ENCODE measurements around the gene WRNIP1. TPM values are rescaled to one million over a fixed set of nuclear protein-coding genes. Genes with fewer than 3 reads are reported as not detected.

WRNIP1 gene
- total and polyA plus RNA-seq, 2 of the 4 experiments (the other 2 are of a cell fraction), result 43.7 to 47.1 TPM

GRCh38 chr6:2749969-2750600 is 15.1 kb upstream of the WRNIP1 start:
- no peak overlapping the region for H4K5ac ChIP-seq (ENCODE audit: low read depth, low read length)
- H3K14ac ChIP-seq (replicated peaks; ENCODE audit: low read depth, low read length), result no peak overlapping the region
- peak; percentile 83 for ATAC-seq (ENCODE audit: low read depth)
- H4K20me1 ChIP-seq (ENCODE audit: insufficient read depth, low read length), result no peaks in the 10 kb centered on the region
- H3K4me3 ChIP-seq (ENCODE audit: insufficient read depth, low read depth, low read length), result no peak overlapping the region
- H3K23ac ChIP-seq (ENCODE audit: low read depth, low read length), result no peak overlapping the region
- H4K91ac ChIP-seq (ENCODE audit: insufficient read depth, low read depth, low read length), result no peak overlapping the region
- H3K4me2 ChIP-seq (ENCODE audit: low read depth, low read length), result no peak overlapping the region
- H3K9me1 ChIP-seq (ENCODE audit: insufficient read depth, low read length), result no peaks in the 10 kb centered on the region; the same call in 1 of the 2 replicates
- H3K18ac ChIP-seq (ENCODE audit: low read depth, low read length), result no peak overlapping the region
- no peak overlapping the region for H4K8ac ChIP-seq (ENCODE audit: low read depth in 2 of 2, low read length in 2 of 2)
- H3K27me3 ChIP-seq (ENCODE audit: control insufficient read depth, insufficient read depth, low read length), result no peaks in the 10 kb centered on the region
- no peaks in the 10 kb centered on the region for H3K79me1 ChIP-seq (ENCODE audit: low read depth in 1 of 2, low read length in 2 of 2)
- H3K4me1 ChIP-seq (ENCODE audit: control insufficient read depth, insufficient read depth, low read length), result peaks cover 4% of the 10 kb centered on the region; the same call in 1 of the 2 replicates
- H2AK9ac ChIP-seq (replicated peaks; ENCODE audit: low read depth, low read length, poor library complexity), result no peak overlapping the region
- no peak overlapping the region for H2AFZ ChIP-seq (replicated peaks; ENCODE audit: low read length, poor library complexity)
- H3K9ac ChIP-seq (ENCODE audit: low read depth, low read length), result no peak overlapping the region
- in situ Hi-C loops (cut with MboI; ENCODE audit: low sequenced_read_pairs) (loop anchor here (10.0 kb wide), 1 partner anchor 1155 kb away; no protein-coding TSS in a partner anchor), intact Hi-C loops (cut with micrococcal nuclease) (loop anchor here (2.0 kb wide), 1 partner anchor 1153 kb away; no protein-coding TSS in a partner anchor), dilution Hi-C loops (cut with HindIII; ENCODE audit: low sequenced_read_pairs, unreplicated experiment) (no loop called here)
- H2AK5ac ChIP-seq (ENCODE audit: low read depth, low read length), result no peak overlapping the region
- H2BK120ac ChIP-seq (ENCODE audit: low read depth, low read length), result no peak overlapping the region
- H3K4ac ChIP-seq (ENCODE audit: low read depth, low read length), result no peak overlapping the region
- no peak overlapping the region for H2BK15ac ChIP-seq (ENCODE audit: low read depth, low read length)
- ChIA-PET CTCF (interaction anchor here (1.0 to 4.3 kb wide), 6 partner anchors 8 to 41 kb away, joined by 3 to 29 read pairs (median 6); no protein-coding TSS in a partner anchor), POLR2A (ENCODE audit: unreplicated experiment) (no interaction called here)
- no peaks in the 10 kb centered on the region for H3K9me3 ChIP-seq (ENCODE audit: control insufficient read depth, insufficient read depth, low read length)
- peak; percentile 59 for TF ChIP-seq RAD21 (IDR thresholded peaks at IDR 0.05; ENCODE audit: low read length)
- peak; percentile 79 for TF ChIP-seq CTCF (conservative IDR thresholded peaks at IDR 0.05; ENCODE audit: low read depth, low read length)
- TF ChIP-seq SMC3 (IDR thresholded peaks at IDR 0.05; ENCODE audit: low read depth, low read length), result peak; percentile 60
- TF ChIP-seq MAZ (IDR thresholded peaks at IDR 0.05; ENCODE audit: borderline replicate concordance, low read depth, low read length), result no peak
- H2BK5ac ChIP-seq (ENCODE audit: low read depth, low read length, poor library complexity, severe bottlenecking), result no peak overlapping the region
- no peak overlapping the region for H2BK20ac ChIP-seq (ENCODE audit: low read depth, low read length)
- no CpG with 5 or more reads among the region's 11 CpGs for WGBS, 2 experiments (ENCODE audit: extremely low coverage in 2 of 2, insufficient read length in 1 of 2)
- peak; percentile 60 for DNase-seq
- H3K27ac ChIP-seq (ENCODE audit: insufficient read depth, low read length), result no peak overlapping the region
- H3K56ac ChIP-seq (ENCODE audit: extremely low read depth, insufficient read depth, low read length), result no peak overlapping the region
- no peaks in the 10 kb centered on the region for H3K36me3 ChIP-seq (ENCODE audit: control insufficient read depth, insufficient read depth, low read length)
- no TSS peak for BruUV-seq (replicated peaks)

Measured in IMR-90 (cell line).